GM12878 (cell line): ENCODE data around the gene TTLL10. TPM values are rescaled to one million over a fixed set of nuclear protein-coding genes. Genes with fewer than 3 reads are reported as not detected.

ENCODE experiments used
- ATAC-seq: fragments of 200-7000 bp; cut with Tn5 transposase; 3 replicates; pipeline ENCODE4 v1.9.1; 2020; ENCODE audit warnings: mild to moderate bottlenecking, moderate library complexity
- BruUV-seq: library from RNA; stranded (reverse); fragments of 400-500 nt; replicated peaks from 2 replicates; lab custom pipeline; 2021; lab: Mats Ljungman, UMichigan
- CTCF ChIA-PET: fragments of 300-600 bp; sonication (Branson Sonifier 250); formaldehyde crosslinking; extraction: SDS; loops from one replicate; lab custom pipeline; 2021; ENCODE audit warnings: inconsistent platforms; lab: Yijun Ruan, JAX
- POLR2A ChIA-PET: fragments of 350-600 bp; formaldehyde crosslinking; extraction: SDS; loops from one replicate; lab custom pipeline; 2021; ENCODE audit warnings: inconsistent platforms; lab: Charles Lee
- RAD21 ChIA-PET: fragments of 300-600 bp; sonication (Branson Sonifier 250); formaldehyde crosslinking; loops from one replicate; lab custom pipeline; 2023; ENCODE audit warnings: antibody characterized with exemption; ENCODE audit not compliant: unreplicated experiment; lab: Charles Lee
- SMC1A ChIA-PET: fragments of 300-600 bp; sonication (Branson Sonifier 250); formaldehyde crosslinking; loops from one replicate; lab custom pipeline; 2023; ENCODE audit not compliant: unreplicated experiment, uncharacterized antibody; lab: Charles Lee
- DNase-seq: peaks from one replicate; pipeline ENCODE4 v3.0.0-alpha.2; 2011; ENCODE audit warnings: low read depth, low spot score
- FAIRE-seq: peaks from 3 replicates; lab custom pipeline; 2011; peaks lifted over from hg19 to GRCh38; lab: Jason Lieb, UNC
- H2AFZ ChIP-seq: 2 replicates; pipeline ENCODE4 v1.6.0; 2011; ENCODE audit warnings: low read depth, low read length, control low read depth; ENCODE audit not compliant: control insufficient read depth
- H3K27ac ChIP-seq: 2 replicates; pipeline ENCODE4 v1.5.1; 2011; ENCODE audit warnings: control low read depth; ENCODE audit not compliant: control insufficient read depth, insufficient read depth
- H3K27me3 ChIP-seq, 2 experiments: replicated peaks in 1 of 2; 2 replicates each; pipeline versions ENCODE4 v1.6.0 to v1.6.1; 2011; ENCODE audit warnings: low read length in 1 of 2; ENCODE audit not compliant: control insufficient read depth in 2 of 2, insufficient read depth in 2 of 2
- H3K36me3 ChIP-seq, 2 experiments: 2 replicates each; pipeline ENCODE4 v1.5.1; 2011; ENCODE audit warnings: low read length in 1 of 2; ENCODE audit not compliant: control insufficient read depth in 2 of 2, insufficient read depth in 2 of 2
- H3K4me1 ChIP-seq: 2 replicates; pipeline ENCODE4 v1.6.1; 2011; ENCODE audit warnings: mild to moderate bottlenecking, low read length, moderate library complexity, mixed read lengths; ENCODE audit not compliant: control insufficient read depth, insufficient read depth
- H3K4me2 ChIP-seq: 2 replicates; pipeline ENCODE4 v1.6.0; 2011; ENCODE audit warnings: control low read depth; ENCODE audit not compliant: control insufficient read depth, insufficient read depth
- H3K4me3 ChIP-seq: fragments of 200-600 bp; sonication (generic); 2 replicates; pipeline ENCODE4 v1.5.1; 2016
- H3K79me2 ChIP-seq: 2 replicates; pipeline ENCODE4 v1.6.0; 2011; ENCODE audit warnings: low read length; ENCODE audit not compliant: control insufficient read depth, insufficient read depth
- H3K9ac ChIP-seq: 2 replicates; pipeline ENCODE4 v1.8.0; 2011; ENCODE audit warnings: low read length, control low read depth, mixed read lengths; ENCODE audit not compliant: control insufficient read depth, insufficient read depth
- H3K9me3 ChIP-seq: replicated peaks from 3 replicates; pipeline ENCODE4 v1.5.1; 2011; ENCODE audit warnings: mild to moderate bottlenecking, low read length; ENCODE audit not compliant: control insufficient read depth, insufficient read depth
- H4K20me1 ChIP-seq: 2 replicates; pipeline ENCODE4 v1.6.0; 2011; ENCODE audit not compliant: control insufficient read depth, insufficient read depth
- CREM ChIP-seq: IDR thresholded peaks from 2 replicates; pipeline ENCODE4 v1.6.1; 2014; ENCODE audit warnings: antibody characterized with exemption, low read depth
- ESRRA ChIP-seq: IDR thresholded peaks from 2 replicates; pipeline ENCODE4 v1.6.1; 2012; ENCODE audit warnings: mild to moderate bottlenecking, low read length, improper control_type of control experiment
- FOXK2 ChIP-seq: fragments of 450-650 bp; IDR thresholded peaks from 2 replicates; pipeline ENCODE4 v1.6.1; 2017; ENCODE audit warnings: mild to moderate bottlenecking, moderate library complexity
- FOXM1 ChIP-seq: IDR thresholded peaks from 2 replicates; pipeline ENCODE4 v1.6.1; 2012; ENCODE audit warnings: low read depth, mild to moderate bottlenecking, inconsistent platforms, low read length, moderate library complexity
- HCFC1 ChIP-seq: fragments of 150-350 bp; IDR thresholded peaks from 2 replicates; pipeline ENCODE4 v1.6.1; 2014; ENCODE audit warnings: low read length
- JUND ChIP-seq: IDR thresholded peaks from 2 replicates; pipeline ENCODE4 v1.6.1; 2012; ENCODE audit warnings: low read depth, mild to moderate bottlenecking, low read length, improper control_type of control experiment, moderate library complexity
- MTA2 ChIP-seq: fragments of 450-650 bp; IDR thresholded peaks from 2 replicates; pipeline ENCODE4 v1.6.1; 2016; ENCODE audit warnings: low read depth, mild to moderate bottlenecking, moderate library complexity
- MYB ChIP-seq: fragments of 150-350 bp; IDR thresholded peaks from 2 replicates; pipeline ENCODE4 v1.6.1; 2014; ENCODE audit warnings: mild to moderate bottlenecking, low read depth, low read length, borderline replicate concordance
- NFYA ChIP-seq: IDR thresholded peaks from 2 replicates; pipeline ENCODE4 v1.6.1; 2011; ENCODE audit warnings: low read depth, mild to moderate bottlenecking, low read length, improper control_type of control experiment, borderline replicate concordance
- RELA ChIP-seq: fragments of 450-650 bp; IDR thresholded peaks from 2 replicates; pipeline ENCODE4 v1.8.0; 2014; ENCODE audit warnings: borderline replicate concordance; ENCODE audit not compliant: partially characterized antibody
- SIN3A ChIP-seq: IDR thresholded peaks from 2 replicates; pipeline ENCODE4 v1.6.1; 2012; ENCODE audit warnings: low read depth, low read length, improper control_type of control experiment
- TAF1 ChIP-seq: IDR thresholded peaks from 2 replicates; pipeline ENCODE4 v1.6.1; 2011; ENCODE audit warnings: mild to moderate bottlenecking, low read depth, low read length, borderline replicate concordance
- TCF7 ChIP-seq: IDR thresholded peaks from 2 replicates; pipeline ENCODE4 v1.6.1; 2014; ENCODE audit warnings: antibody characterized with exemption, borderline replicate concordance
- ZNF217 ChIP-seq: fragments of 450-650 bp; IDR thresholded peaks from 2 replicates; pipeline ENCODE4 v1.6.1; 2017; ENCODE audit warnings: antibody characterized with exemption, mild to moderate bottlenecking
- ZZZ3 ChIP-seq: IDR thresholded peaks from 2 replicates; pipeline ENCODE4 v1.6.1; 2011; ENCODE audit warnings: low read depth; ENCODE audit not compliant: control insufficient read depth, insufficient read length
- WGBS: methylation state at CpG from one replicate; pipeline ENCODE4 v1.1.6; 2016; ENCODE audit warnings: low lambda C conversion rate; ENCODE audit not compliant: insufficient replicate concordance, insufficient coverage; ENCODE audit errors: missing lambda C conversion rate; 5-methylcytosine and 5-hydroxymethylcytosine counted together
- in situ Hi-C: fragments of 300-500 bp; cut with MboI; formaldehyde crosslinking; loops from 9 replicates; pipeline ENCODE4 v1.14.3; 2018; ENCODE audit warnings: mixed read lengths
- intact Hi-C: fragments of 100-400 bp; cut with micrococcal nuclease; formaldehyde crosslinking; loops from one replicate; pipeline ENCODE4 v1.14.2; 2022; ENCODE audit not compliant: unreplicated experiment
- polyA plus RNA-seq, 11 experiments: library from polyadenylated mRNA; depleted of rRNA in 4 of 11; unstranded in 6 of 11; stranded (reverse) in 5 of 11; fragments of >200 nt; fragmentation: Nextera tagmentation in 4 of 11; fragmentation: Illumina TruSeq in 1 of 11; extraction: Ambion mirVana in 4 of 11; extraction: Trizol in 1 of 11; gene quantifications; 1 replicate in 1 of 11; 2 replicates in 10 of 11; pipeline versions ENCODE4 v1.2.1 to v1.2.3, GENCODE V29; 2011 to 2016; ENCODE audit warnings: inconsistent platforms in 2 of 11, missing spikeins in 2 of 11, low read depth in 1 of 11
- total RNA-seq, 4 experiments: library from RNA; depleted of rRNA in 3 of 4; stranded (reverse); fragments of >200 nt in 3 of 4; fragmentation: Illumina TruSeq in 1 of 4; extraction: Trizol in 1 of 4; gene quantifications; 2 replicates each; pipeline versions ENCODE4 v1.2.1 to v1.2.3, GENCODE V29; 2013 to 2021
- TF ChIP-seq, protein P1 (sequence below): fragments of 450-650 bp; IDR thresholded peaks from 2 replicates; pipeline ENCODE4 v1.6.1; 2017; ENCODE audit warnings: borderline replicate concordance
- TF ChIP-seq, protein P2 (sequence below): IDR thresholded peaks from 2 replicates; pipeline ENCODE4 v1.6.1; 2011; ENCODE audit warnings: borderline replicate concordance, low read depth, mild to moderate bottlenecking, moderate library complexity, mixed read lengths, low read length; ENCODE audit not compliant: insufficient read depth; ENCODE audit errors: extremely low read length

Gene TTLL10
- total and polyA plus RNA-seq, 10 of the 15 experiments (the other 5 are each of a cell fraction or from before 2014, with no cell fraction given) = not detected

DNA sequence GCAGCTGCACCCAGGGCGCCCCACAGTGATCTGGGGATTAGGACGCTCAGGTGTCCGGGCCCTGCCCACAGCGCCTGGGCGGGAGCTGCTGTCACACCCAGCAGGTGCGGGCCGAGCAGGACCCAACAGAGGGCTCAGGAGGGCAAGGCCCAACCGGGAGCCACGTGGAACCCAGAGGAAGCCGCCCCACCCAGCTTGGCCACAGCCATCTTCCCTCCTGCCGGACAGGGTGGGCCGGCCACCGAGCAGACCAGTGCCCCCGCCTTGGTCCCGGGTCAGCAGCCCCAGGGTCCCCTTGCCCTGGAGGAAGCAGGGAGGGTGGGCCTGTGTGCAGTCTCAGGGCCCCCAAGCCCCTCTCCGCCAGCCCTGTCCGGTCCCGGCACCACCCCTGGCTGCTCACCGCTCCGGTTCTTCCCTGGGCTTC is 6.3 kb upstream of the TTLL10 start:
- no peaks in the 10 kb centered on the region for H4K20me1 ChIP-seq
- ChIA-PET SMC1A (no interaction called here), CTCF (no interaction called here), POLR2A (no interaction called here), RAD21 (no interaction called here)
- H3K36me3 ChIP-seq = no peaks in the 10 kb centered on the region
- BruUV-seq = no TSS peak
- DNase-seq (no peak), ATAC-seq (no peak), FAIRE-seq (no peak)
- WGBS = 27% methylated on average over 20 of the region's 20 CpGs
- TF ChIP-seq, protein P1, sequence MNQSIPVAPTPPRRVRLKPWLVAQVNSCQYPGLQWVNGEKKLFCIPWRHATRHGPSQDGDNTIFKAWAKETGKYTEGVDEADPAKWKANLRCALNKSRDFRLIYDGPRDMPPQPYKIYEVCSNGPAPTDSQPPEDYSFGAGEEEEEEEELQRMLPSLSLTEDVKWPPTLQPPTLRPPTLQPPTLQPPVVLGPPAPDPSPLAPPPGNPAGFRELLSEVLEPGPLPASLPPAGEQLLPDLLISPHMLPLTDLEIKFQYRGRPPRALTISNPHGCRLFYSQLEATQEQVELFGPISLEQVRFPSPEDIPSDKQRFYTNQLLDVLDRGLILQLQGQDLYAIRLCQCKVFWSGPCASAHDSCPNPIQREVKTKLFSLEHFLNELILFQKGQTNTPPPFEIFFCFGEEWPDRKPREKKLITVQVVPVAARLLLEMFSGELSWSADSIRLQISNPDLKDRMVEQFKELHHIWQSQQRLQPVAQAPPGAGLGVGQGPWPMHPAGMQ = no peak
- TF ChIP-seq CREM (no peak), RELA (no peak)
- H3K9me3 ChIP-seq = no peaks in the 10 kb centered on the region
- H3K9ac ChIP-seq = no peak overlapping the region
- intact Hi-C loops (no loop called here), in situ Hi-C loops (no loop called here)
- H3K27ac ChIP-seq = no peak overlapping the region
- H2AFZ ChIP-seq = no peak overlapping the region
- no peak overlapping the region for H3K4me3 ChIP-seq
- H3K79me2 ChIP-seq = no peaks in the 10 kb centered on the region
- peaks cover 20% of the 10 kb centered on the region for H3K4me1 ChIP-seq
- peaks cover 0 to 3% of the 10 kb centered on the region in 2 experiments; a peak in 3 of 4 replicates for H3K27me3 ChIP-seq
- no peak overlapping the region for H3K4me2 ChIP-seq

DNA sequence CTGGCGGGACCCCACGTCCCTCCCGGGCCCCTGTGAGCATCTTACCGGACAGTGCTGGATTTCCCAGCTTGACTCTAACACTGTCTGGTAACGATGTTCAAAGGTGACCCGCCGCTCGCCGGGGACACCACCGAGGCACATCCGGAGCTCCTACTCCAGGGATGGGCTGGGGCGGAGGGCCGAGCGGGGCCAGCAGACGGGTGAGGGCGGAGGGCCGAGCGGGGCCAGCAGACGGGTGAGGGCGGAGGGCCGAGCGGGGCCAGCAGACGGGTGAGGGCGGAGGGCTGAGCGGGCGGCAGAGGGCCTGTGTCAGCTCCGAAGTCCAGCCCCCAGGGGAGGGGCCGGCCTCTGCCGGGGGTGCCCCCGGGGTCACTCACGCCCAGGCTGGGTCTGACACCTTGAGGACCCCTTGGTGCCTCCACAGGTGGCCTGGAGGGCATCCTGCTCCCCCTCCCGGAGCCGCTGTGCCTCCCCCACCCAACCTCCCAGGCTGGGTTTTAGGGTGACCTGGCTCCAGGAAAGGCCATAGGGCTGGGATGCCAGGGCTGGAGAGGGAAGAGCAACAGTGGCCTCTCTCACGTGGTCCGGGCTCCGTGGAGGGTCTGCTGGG is 5.7 kb upstream of the TTLL10 start:
- ChIA-PET CTCF (interaction anchor here (0.8 kb wide), 1 partner anchor 9 kb away, joined by 3 read pairs; no protein-coding TSS in a partner anchor), SMC1A (no interaction called here), POLR2A (no interaction called here), RAD21 (no interaction called here)
- H3K9me3 ChIP-seq = no peaks in the 10 kb centered on the region
- no peak overlapping the region for H3K4me2 ChIP-seq
- H3K79me2 ChIP-seq = no peaks in the 10 kb centered on the region
- FAIRE-seq (no peak), ATAC-seq (no peak), DNase-seq (no peak)
- H3K4me1 ChIP-seq = peaks cover 20% of the 10 kb centered on the region
- no TSS peak for BruUV-seq
- no peaks in the 10 kb centered on the region for H3K36me3 ChIP-seq
- WGBS = 56% methylated on average over 24 of the region's 36 CpGs
- H3K27me3 ChIP-seq = peaks cover 0 to 3% of the 10 kb centered on the region in 2 experiments; a peak in 3 of 4 replicates
- no peak overlapping the region for H3K9ac ChIP-seq
- no peak overlapping the region for H3K27ac ChIP-seq
- no peak overlapping the region for H2AFZ ChIP-seq
- in situ Hi-C loops (no loop called here), intact Hi-C loops (no loop called here)
- H3K4me3 ChIP-seq = no peak overlapping the region
- H4K20me1 ChIP-seq = no peaks in the 10 kb centered on the region
- TF ChIP-seq RELA = no peak
- TF ChIP-seq NFYA = no peak
- TF ChIP-seq HCFC1 = no peak
- TF ChIP-seq SIN3A = no peak
- TF ChIP-seq ESRRA = no peak
- TF ChIP-seq FOXK2 = no peak
- TF ChIP-seq MTA2 = no peak
- no peak for TF ChIP-seq TAF1
- no peak for TF ChIP-seq JUND
- no peak for TF ChIP-seq FOXM1
- no peak for TF ChIP-seq MYB
- no peak for TF ChIP-seq ZZZ3
- no peak for TF ChIP-seq ZNF217
- TF ChIP-seq, protein P2, sequence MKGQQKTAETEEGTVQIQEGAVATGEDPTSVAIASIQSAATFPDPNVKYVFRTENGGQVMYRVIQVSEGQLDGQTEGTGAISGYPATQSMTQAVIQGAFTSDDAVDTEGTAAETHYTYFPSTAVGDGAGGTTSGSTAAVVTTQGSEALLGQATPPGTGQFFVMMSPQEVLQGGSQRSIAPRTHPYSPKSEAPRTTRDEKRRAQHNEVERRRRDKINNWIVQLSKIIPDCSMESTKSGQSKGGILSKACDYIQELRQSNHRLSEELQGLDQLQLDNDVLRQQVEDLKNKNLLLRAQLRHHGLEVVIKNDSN = no peak
- no peak for TF ChIP-seq TCF7
